ENCODE results near the gene PTPN2. TPM values are rescaled to one million over a fixed set of nuclear protein-coding genes. Genes with fewer than 3 reads are reported as not detected.

Gene PTPN2
- total and polyA plus RNA-seq, 4 donors = 47.8 to 79.9 (median 64.3) TPM

DNA sequence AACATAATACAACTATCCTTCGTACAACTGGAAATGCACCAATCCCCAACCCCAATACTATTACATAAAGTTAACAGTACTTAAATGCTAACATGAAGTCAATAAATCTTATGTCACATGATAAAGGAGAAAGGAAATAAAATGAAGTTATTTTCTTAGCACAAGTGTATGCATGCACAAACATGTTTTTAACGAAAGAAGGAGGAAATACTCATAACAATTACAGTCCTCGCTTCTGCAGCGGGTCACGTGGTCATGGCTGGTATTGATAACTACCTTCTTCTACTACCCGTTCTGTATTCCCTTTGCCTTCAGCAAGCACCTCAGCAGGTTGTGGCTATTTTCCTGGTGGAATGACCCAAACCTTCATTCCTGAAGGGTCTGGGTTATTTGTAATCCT lies 129.5 kb downstream of the PTPN2 start:
- no peak for DNase-seq
- 81 to 82% methylated on average over 6 of the region's 6 CpGs for WGBS, 2 donors
- TF ChIP-seq, protein P1, sequence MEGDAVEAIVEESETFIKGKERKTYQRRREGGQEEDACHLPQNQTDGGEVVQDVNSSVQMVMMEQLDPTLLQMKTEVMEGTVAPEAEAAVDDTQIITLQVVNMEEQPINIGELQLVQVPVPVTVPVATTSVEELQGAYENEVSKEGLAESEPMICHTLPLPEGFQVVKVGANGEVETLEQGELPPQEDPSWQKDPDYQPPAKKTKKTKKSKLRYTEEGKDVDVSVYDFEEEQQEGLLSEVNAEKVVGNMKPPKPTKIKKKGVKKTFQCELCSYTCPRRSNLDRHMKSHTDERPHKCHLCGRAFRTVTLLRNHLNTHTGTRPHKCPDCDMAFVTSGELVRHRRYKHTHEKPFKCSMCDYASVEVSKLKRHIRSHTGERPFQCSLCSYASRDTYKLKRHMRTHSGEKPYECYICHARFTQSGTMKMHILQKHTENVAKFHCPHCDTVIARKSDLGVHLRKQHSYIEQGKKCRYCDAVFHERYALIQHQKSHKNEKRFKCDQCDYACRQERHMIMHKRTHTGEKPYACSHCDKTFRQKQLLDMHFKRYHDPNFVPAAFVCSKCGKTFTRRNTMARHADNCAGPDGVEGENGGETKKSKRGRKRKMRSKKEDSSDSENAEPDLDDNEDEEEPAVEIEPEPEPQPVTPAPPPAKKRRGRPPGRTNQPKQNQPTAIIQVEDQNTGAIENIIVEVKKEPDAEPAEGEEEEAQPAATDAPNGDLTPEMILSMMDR (IDR thresholded peaks at IDR 0.05; ENCODE audit: control extremely low read depth, extremely low read depth) = no peak
- H3K4me1 ChIP-seq (ENCODE audit: control insufficient read depth in 5 of 5, insufficient read depth in 5 of 5, low read length in 5 of 5) = no peaks in the 10 kb centered on the region
- no peak overlapping the region for H3K27ac ChIP-seq (ENCODE audit: low read depth in 1 of 2, low read length in 1 of 2)
- no peak overlapping the region for H3K4me3 ChIP-seq
- H3K9ac ChIP-seq (ENCODE audit: insufficient read depth in 1 of 2, low read length in 2 of 2) = no peak overlapping the region
- no peaks in the 10 kb centered on the region for H3K36me3 ChIP-seq (ENCODE audit: control insufficient read depth in 4 of 4, insufficient read depth in 4 of 4, low read length in 4 of 4)
- no peaks in the 10 kb centered on the region for H3K27me3 ChIP-seq (ENCODE audit: control insufficient read depth in 3 of 3, insufficient read depth in 3 of 3, low read length in 2 of 3)
- no peaks in the 10 kb centered on the region for H3K9me3 ChIP-seq (ENCODE audit: control insufficient read depth in 4 of 4, insufficient read depth in 3 of 4, low read length in 3 of 4)
- ATAC-seq (ENCODE audit: insufficient read depth, low FRiP score) = no peak

DNA sequence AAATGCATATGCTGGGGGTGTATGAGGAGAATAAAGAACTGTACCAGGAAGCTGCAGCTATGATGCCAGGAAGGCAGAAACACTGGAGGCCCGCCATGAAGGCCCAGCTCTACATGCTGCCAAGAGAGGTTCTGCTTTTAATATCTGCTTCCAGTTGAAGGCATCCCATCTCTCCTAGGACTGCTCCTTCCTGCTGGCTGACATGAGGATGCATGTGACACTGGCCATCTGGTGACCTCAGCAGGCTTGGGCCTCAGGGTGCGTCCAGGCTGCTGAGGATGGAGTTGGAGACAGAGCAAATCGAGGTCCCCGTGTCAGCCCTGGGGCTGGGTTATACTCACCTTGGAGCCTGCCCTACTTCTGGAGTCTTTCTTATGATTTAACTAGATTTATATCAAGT lies 132.1 kb downstream of the PTPN2 start:
- Histone ChIP-seq H3K4me3 (no peak overlapping the region), H3K36me3 (ENCODE audit: control insufficient read depth in 4 of 4, insufficient read depth in 4 of 4, low read length in 4 of 4) (no peaks in the 10 kb centered on the region), H3K9ac (ENCODE audit: insufficient read depth in 1 of 2, low read length in 2 of 2) (no peak overlapping the region), H3K9me3 (ENCODE audit: control insufficient read depth in 4 of 4, insufficient read depth in 3 of 4, low read length in 3 of 4) (no peaks in the 10 kb centered on the region), H3K4me1 (ENCODE audit: control insufficient read depth in 5 of 5, insufficient read depth in 5 of 5, low read length in 5 of 5) (no peaks in the 10 kb centered on the region), H3K27me3 (ENCODE audit: control insufficient read depth in 3 of 3, insufficient read depth in 3 of 3, low read length in 2 of 3) (no peaks in the 10 kb centered on the region), H3K27ac (ENCODE audit: low read depth in 1 of 2, low read length in 1 of 2) (no peak overlapping the region)
- DNase-seq (no peak), ATAC-seq (ENCODE audit: insufficient read depth, low FRiP score) (no peak)
- WGBS, 2 donors = 75 to 85% methylated on average over 4 of the region's 4 CpGs
- TF ChIP-seq, protein P1 (IDR thresholded peaks at IDR 0.05; ENCODE audit: control extremely low read depth, extremely low read depth) = no peak

DNA sequence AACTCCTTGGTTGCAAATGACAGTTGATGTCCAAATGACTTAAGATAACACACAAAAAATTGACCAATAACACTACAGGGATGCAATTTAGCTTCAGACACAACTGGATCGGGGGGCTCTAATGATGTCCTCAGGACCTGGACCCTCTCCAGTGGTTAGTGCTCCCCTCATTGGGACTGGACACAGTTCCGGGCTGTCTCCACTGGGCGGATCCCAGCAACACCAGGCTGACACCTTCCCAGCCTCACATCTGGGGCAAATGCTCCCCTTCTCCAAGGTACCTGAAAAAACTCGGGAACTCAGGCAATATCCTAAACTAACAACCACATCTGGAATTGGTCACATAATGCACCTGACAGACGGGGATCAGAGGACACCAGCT lies 132.5 kb downstream of the PTPN2 start:
- 90 to 95% methylated on average over 5 of the region's 5 CpGs for WGBS, 2 donors
- Histone ChIP-seq H3K4me1 (ENCODE audit: control insufficient read depth in 5 of 5, insufficient read depth in 5 of 5, low read length in 5 of 5) (no peaks in the 10 kb centered on the region), H3K27ac (ENCODE audit: low read depth in 1 of 2, low read length in 1 of 2) (no peak overlapping the region), H3K4me3 (no peak overlapping the region), H3K9me3 (ENCODE audit: control insufficient read depth in 4 of 4, insufficient read depth in 3 of 4, low read length in 3 of 4) (no peaks in the 10 kb centered on the region), H3K36me3 (ENCODE audit: control insufficient read depth in 4 of 4, insufficient read depth in 4 of 4, low read length in 4 of 4) (no peaks in the 10 kb centered on the region), H3K27me3 (ENCODE audit: control insufficient read depth in 3 of 3, insufficient read depth in 3 of 3, low read length in 2 of 3) (no peaks in the 10 kb centered on the region), H3K9ac (ENCODE audit: insufficient read depth in 1 of 2, low read length in 2 of 2) (no peak overlapping the region)
- DNase-seq (no peak), ATAC-seq (ENCODE audit: insufficient read depth, low FRiP score) (no peak)
- TF ChIP-seq, protein P1 (IDR thresholded peaks at IDR 0.05; ENCODE audit: control extremely low read depth, extremely low read depth) = no peak
